CD14-positive monocyte (primary cell): ENCODE results near the gene CD1B. TPM values are rescaled to one million over a fixed set of nuclear protein-coding genes. Genes with fewer than 3 reads are reported as not detected.
"Not testable (repeated sequence)": the region's sequence is repeated elsewhere in the genome, so short reads cannot be mapped to it uniquely, and the experiment has no call there.

Source experiments
- DNase-seq, 3 donors: peaks; one replicate each; pipeline ENCODE4 v3.0.0-alpha.2; 2011 to 2022
- H2AFZ ChIP-seq: 2 replicates; pipeline ENCODE4 v1.6.0; 2012; ENCODE audit warnings: mild to moderate bottlenecking, low read depth, low read length, inconsistent platforms; ENCODE audit not compliant: insufficient read depth, poor library complexity, severe bottlenecking
- H3K27ac ChIP-seq, 2 donors: 1 replicate in 1 of 2; 2 replicates in 1 of 2; pipeline ENCODE4 v1.5.1; 2012 to 2013; ENCODE audit warnings: low read length in 2 of 2, control low read depth in 1 of 2, inconsistent platforms in 1 of 2, low read depth in 1 of 2, mild to moderate bottlenecking in 1 of 2
- H3K27me3 ChIP-seq, 2 donors: one replicate each; pipeline versions ENCODE4 v1.6.0 to v1.6.1; 2011 to 2013; ENCODE audit warnings: low read length in 2 of 2; ENCODE audit not compliant: control insufficient read depth in 2 of 2, insufficient read depth in 2 of 2
- H3K36me3 ChIP-seq, 2 donors: replicated peaks in 1 of 2; 1 replicate in 1 of 2; 2 replicates in 1 of 2; pipeline versions ENCODE4 v1.5.1 to v1.6.1; 2012 to 2013; ENCODE audit warnings: low read length in 2 of 2, control low read depth in 1 of 2, inconsistent platforms in 1 of 2, mild to moderate bottlenecking in 1 of 2; ENCODE audit not compliant: insufficient read depth in 2 of 2, control insufficient read depth in 1 of 2
- H3K4me1 ChIP-seq, 2 donors: 1 replicate in 1 of 2; 2 replicates in 1 of 2; pipeline versions ENCODE4 v1.5.1 to v1.6.1; 2012 to 2013; ENCODE audit warnings: low read length in 2 of 2, control low read depth in 1 of 2, inconsistent platforms in 1 of 2, mild to moderate bottlenecking in 1 of 2, moderate library complexity in 1 of 2; ENCODE audit not compliant: insufficient read depth in 2 of 2, control insufficient read depth in 1 of 2
- H3K4me2 ChIP-seq: replicated peaks from 2 replicates; pipeline ENCODE3; 2012; ENCODE audit warnings: low read length, moderate library complexity, mild to moderate bottlenecking; ENCODE audit not compliant: poor library complexity, severe bottlenecking; ENCODE audit errors: extremely low read depth
- H3K4me3 ChIP-seq, 3 experiments: fragments of 200-600 bp in 1 of 3; sonication (generic) in 1 of 3; replicated peaks in 1 of 3; 1 replicate in 2 of 3; 2 replicates in 1 of 3; pipeline ENCODE4 v1.5.1; 2011 to 2013; ENCODE audit warnings: low read length in 3 of 3, mild to moderate bottlenecking in 3 of 3, control low read depth in 2 of 3, low read depth in 2 of 3, inconsistent platforms in 1 of 3, moderate library complexity in 1 of 3
- H3K79me2 ChIP-seq: 2 replicates; pipeline ENCODE4 v1.6.0; 2012; ENCODE audit warnings: mild to moderate bottlenecking, control low read depth, inconsistent platforms, low read length, moderate library complexity; ENCODE audit not compliant: insufficient read depth
- H3K9ac ChIP-seq: 2 replicates; pipeline ENCODE4 v1.6.0; 2017; ENCODE audit warnings: low read length, mild to moderate bottlenecking; ENCODE audit not compliant: insufficient read depth, poor library complexity, severe bottlenecking
- H3K9me3 ChIP-seq, 2 donors: replicated peaks in 1 of 2; 1 replicate in 1 of 2; 2 replicates in 1 of 2; pipeline versions ENCODE4 v1.5.1 to v1.6.1; 2012 to 2013; ENCODE audit warnings: low read length in 2 of 2, control low read depth in 1 of 2; ENCODE audit not compliant: control insufficient read depth in 1 of 2, insufficient read depth in 1 of 2
- H4K20me1 ChIP-seq: 2 replicates; pipeline ENCODE4 v1.6.0; 2012; ENCODE audit warnings: mild to moderate bottlenecking, low read length, control low read depth, moderate library complexity; ENCODE audit not compliant: insufficient read depth
- H3K27ac Mint-ChIP-seq, 7 donors: one replicate each; pipeline ENCODE4 v1.8.0; 2020; ENCODE audit warnings: mild to moderate bottlenecking in 7 of 7, mixed read lengths in 7 of 7, moderate library complexity in 6 of 7, inconsistent platforms in 2 of 7
- H3K27me3 Mint-ChIP-seq, 3 donors: one replicate each; pipeline ENCODE4 v1.8.0; 2021 to 2022; ENCODE audit warnings: low read depth in 3 of 3, mild to moderate bottlenecking in 3 of 3, mixed read lengths in 3 of 3, moderate library complexity in 3 of 3, inconsistent platforms in 1 of 3
- H3K36me3 Mint-ChIP-seq, 2 donors: one replicate each; pipeline ENCODE4 v1.8.0; 2020; ENCODE audit warnings: mixed read lengths in 2 of 2, inconsistent platforms in 1 of 2, mild to moderate bottlenecking in 1 of 2
- H3K4me1 Mint-ChIP-seq: one replicate; pipeline ENCODE4 v1.8.0; 2020; ENCODE audit warnings: mild to moderate bottlenecking, mixed read lengths
- H3K4me3 Mint-ChIP-seq, 2 donors: one replicate each; pipeline ENCODE4 v1.8.0; 2020; ENCODE audit warnings: mild to moderate bottlenecking in 2 of 2, mixed read lengths in 2 of 2, moderate library complexity in 1 of 2
- H3K9me3 Mint-ChIP-seq, 7 donors: one replicate each; pipeline ENCODE4 v1.8.0; 2020 to 2022; ENCODE audit warnings: mixed read lengths in 7 of 7, mild to moderate bottlenecking in 6 of 7, moderate library complexity in 6 of 7, inconsistent platforms in 2 of 7
- CTCF ChIP-seq: fragments of 200-600 bp; IDR thresholded peaks from one replicate; pipeline ENCODE4 v1.8.0; 2022; ENCODE audit warnings: antibody characterized with exemption, mild to moderate bottlenecking
- WGBS: methylation state at CpG from one replicate; pipeline ENCODE4 v1.1.5; 2013; ENCODE audit warnings: missing lambda C conversion rate; ENCODE audit not compliant: insufficient coverage; 5-methylcytosine and 5-hydroxymethylcytosine counted together
- intact Hi-C, 2 donors: fragments of 100-400 bp; cut with micrococcal nuclease; formaldehyde crosslinking; loops; one replicate each; pipeline versions ENCODE4 v1.15.0 to v1.15.1; 2023
- polyA plus RNA-seq, 3 donors: library from polyadenylated mRNA; depleted of rRNA in 1 of 3; unstranded in 2 of 3; stranded (reverse) in 1 of 3; fragments of 300-500 nt in 2 of 3; fragments of >200 nt in 1 of 3; fragmentation: Illumina TruSeq in 2 of 3; gene quantifications; 1 replicate in 2 of 3; 2 replicates in 1 of 3; pipeline ENCODE4 v1.2.3, GENCODE V29; 2012 to 2021

Gene CD1B
- polyA plus RNA-seq, 3 donors, result 1.3 to 2.7 (median 2.3) TPM

- peak overlapping the region; percentile 53 for H3K4me2 ChIP-seq
- H3K27me3 ChIP-seq, result no peaks in the 10 kb centered on the region
- H3K9me3 ChIP-seq, result peaks cover 0 to 5% of the 10 kb centered on the region in 2 donors
- no peak overlapping the region for H2AFZ ChIP-seq
- TF ChIP-seq CTCF, result no peak
- H4K20me1 ChIP-seq, result no peaks in the 10 kb centered on the region
- peak overlapping the region; percentile 50 for H3K9ac ChIP-seq
- intact Hi-C loops, result loop anchor here in 1 of 2 donors (5.0 to 10.0 kb wide), 3 partner anchors 33 to 779 kb away; partner anchors contain the start of gene CD1A
- Mint-ChIP-seq H3K9me3 (peaks cover 5 to 12% (median 8%) of the 10 kb centered on the region in 7 donors), H3K27me3 (peaks cover 0 to 1% (median 0%) of the 10 kb centered on the region in 3 donors), H3K27ac (peak overlapping the region; percentile 96 to 100 (median 98)), H3K4me3 (peak overlapping the region; percentile 55 to 63), H3K36me3 (peaks cover 3 to 4% of the 10 kb centered on the region in 2 donors), H3K4me1 (peaks cover 62% of the 10 kb centered on the region)
- peak overlapping the region in 1 of 3 experiments; percentile 52 for H3K4me3 ChIP-seq
- peak; percentile 98 to 100 (median 98) for DNase-seq
- no peaks in the 10 kb centered on the region for H3K79me2 ChIP-seq
- H3K4me1 ChIP-seq, result peaks cover 80 to 92% of the 10 kb centered on the region in 2 donors
- no peaks in the 10 kb centered on the region for H3K36me3 ChIP-seq
- H3K27ac ChIP-seq, result peak overlapping the region; percentile 92 to 94
- 0% methylated on average over 3 of the region's 7 CpGs for WGBS
Measured at GRCh38 chr1:158285756-158286241, 45.5 kb downstream of the CD1B start.

- H3K36me3 ChIP-seq, result no peaks in the 10 kb centered on the region
- H2AFZ ChIP-seq, result no peak overlapping the region
- H3K27me3 ChIP-seq, result no peaks in the 10 kb centered on the region
- peak overlapping the region; percentile 96 to 100 (median 98) for H3K27ac Mint-ChIP-seq
- peak overlapping the region in 2 of 3 experiments; percentile 36 to 65 for H3K4me3 ChIP-seq
- no peaks in the 10 kb centered on the region for H3K79me2 ChIP-seq
- peak overlapping the region; percentile 50 to 51 for H3K4me3 Mint-ChIP-seq
- intact Hi-C loops, result loop anchor here in 1 of 2 donors (10.0 kb wide), 1 partner anchor 781 kb away; no protein-coding TSS in a partner anchor
- H3K9me3 Mint-ChIP-seq, result peaks cover 7 to 18% (median 11%) of the 10 kb centered on the region in 7 donors
- no peaks in the 10 kb centered on the region for H4K20me1 ChIP-seq
- H3K4me1 ChIP-seq, result peaks cover 63 to 73% of the 10 kb centered on the region in 2 donors
- H3K36me3 Mint-ChIP-seq, result peaks cover 3 to 4% of the 10 kb centered on the region in 2 donors
- peaks cover 0 to 14% of the 10 kb centered on the region in 2 donors for H3K9me3 ChIP-seq
- WGBS, result 17% methylated on average over 1 of the region's 2 CpGs
- peak; percentile 81 to 92 (median 89) for DNase-seq
- TF ChIP-seq CTCF, result no peak
- H3K4me1 Mint-ChIP-seq, result peaks cover 62% of the 10 kb centered on the region
- peak overlapping the region; percentile 34 for H3K9ac ChIP-seq
- H3K27ac ChIP-seq, result peak overlapping the region in 1 of 2 donors; percentile 94
- H3K4me2 ChIP-seq, result peak overlapping the region; percentile 64
- peaks cover 0 to 1% (median 1%) of the 10 kb centered on the region in 3 donors for H3K27me3 Mint-ChIP-seq
Measured at GRCh38 chr1:158283965-158284364, 47.4 kb downstream of the CD1B start.

- peaks cover 7 to 22% (median 16%) of the 10 kb centered on the region in 7 donors for H3K9me3 Mint-ChIP-seq
- H3K36me3 Mint-ChIP-seq, H3K9ac ChIP-seq, H3K27me3 ChIP-seq, H2AFZ ChIP-seq, H3K27me3 Mint-ChIP-seq, H3K36me3 ChIP-seq, DNase-seq, H3K79me2 ChIP-seq, H4K20me1 ChIP-seq: not testable (repeated sequence)
- Histone ChIP-seq H3K27ac (peak overlapping the region; percentile 52 to 94), H3K4me2 (peak overlapping the region; percentile 64), H3K9me3 (peaks cover 0 to 14% of the 10 kb centered on the region in 2 donors), H3K4me3 (peak overlapping the region in 1 of 3 experiments; percentile 65), H3K4me1 (peaks cover 48 to 58% of the 10 kb centered on the region in 2 donors)
- intact Hi-C loops, result loop anchor here in 1 of 2 donors (10.0 kb wide), 1 partner anchor 782 kb away; no protein-coding TSS in a partner anchor
- peaks cover 64% of the 10 kb centered on the region for H3K4me1 Mint-ChIP-seq
- 72% methylated on average over 2 of the region's 2 CpGs for WGBS
- H3K27ac Mint-ChIP-seq, result peak overlapping the region; percentile 30 to 86 (median 77)
- H3K4me3 Mint-ChIP-seq, result peak overlapping the region in 1 of 2 donors; percentile 30
Measured at GRCh38 chr1:158282421-158282820, 48.9 kb downstream of the CD1B start.
